Left renal cortex interstitium (tissue), 4 donors: ENCODE data around the gene GRPEL1. TPM values are rescaled to one million over a fixed set of nuclear protein-coding genes. Genes with fewer than 3 reads are reported as not detected.

ENCODE experiments used
- DNase-seq, 4 donors: peaks; one replicate each; pipeline ENCODE4 v3.0.0-alpha.2; 2013; ENCODE audit warnings: low read depth in 4 of 4, low spot score in 2 of 4, missing footprints in 1 of 4
- polyA plus RNA-seq, 4 donors: library from polyadenylated mRNA; unstranded; fragments of 120-200 nt; gene quantifications; one replicate each; pipeline ENCODE4 v1.2.1, GENCODE V29; 2013; ENCODE audit not compliant: insufficient read length in 4 of 4

Gene GRPEL1
- polyA plus RNA-seq, 4 donors = 28.1 to 38.8 (median 34.5) TPM

GRCh38 chr4:7067126-7067451 lies 775 bp downstream of the GRPEL1 start:
- no peak for DNase-seq

DNA sequence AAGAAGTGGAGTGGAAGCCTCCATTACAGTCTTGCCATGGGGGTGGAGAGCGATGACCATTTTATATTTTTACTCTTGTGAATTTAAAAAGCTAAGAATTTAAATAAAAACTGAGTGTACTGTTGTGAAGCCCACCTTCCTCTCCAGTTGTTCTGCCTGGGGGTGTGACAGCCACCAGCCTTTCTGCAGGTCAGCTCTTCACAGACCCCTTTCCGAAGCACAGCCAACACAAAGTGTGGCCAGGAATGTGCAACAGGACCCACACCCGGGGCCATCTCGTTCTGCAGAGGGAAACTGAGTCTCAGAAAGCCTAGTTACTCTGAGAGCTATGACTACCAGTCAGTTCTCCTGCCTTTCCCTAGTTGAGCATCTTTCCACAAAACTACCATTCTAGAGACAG lies 1.4 kb downstream of the GRPEL1 start:
- no peak for DNase-seq

- DNase-seq = no peak
Observed at GRCh38 chr4:7066006-7066405, 1.9 kb downstream of the GRPEL1 start.

- no peak for DNase-seq
Observed at GRCh38 chr4:7063362-7063761, 4.5 kb downstream of the GRPEL1 start.

DNA sequence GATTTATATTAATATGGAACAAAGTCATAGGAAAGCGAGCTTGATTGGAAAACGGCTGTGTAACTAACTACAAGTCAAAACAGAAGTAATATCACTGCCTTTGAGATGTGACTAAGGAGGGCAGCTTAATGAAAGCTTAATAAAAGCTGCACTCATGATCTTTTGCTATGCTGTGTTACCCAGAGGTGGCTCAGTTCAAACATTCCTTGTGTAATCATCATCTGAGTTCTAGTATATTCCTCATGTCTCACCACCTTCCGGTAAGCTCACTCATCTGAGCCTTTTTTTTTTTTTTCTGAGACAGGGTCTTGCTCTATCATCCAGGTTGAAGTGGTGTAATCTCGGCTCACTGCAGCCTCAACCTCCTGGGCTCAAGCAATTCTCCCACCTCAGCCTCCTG lies 5.0 kb downstream of the GRPEL1 start:
- DNase-seq = no peak

GRCh38 chr4:7061815-7062214 lies 6.0 kb downstream of the GRPEL1 start:
- no peak for DNase-seq

GRCh38 chr4:7060346-7061150 lies 7.3 kb downstream of the GRPEL1 start:
- DNase-seq = no peak

GRCh38 chr4:7059662-7060061 lies 8.2 kb downstream of the GRPEL1 start:
- no peak for DNase-seq

- no peak for DNase-seq
Observed at GRCh38 chr4:7058792-7059191, 9.1 kb downstream of the GRPEL1 start.

DNA sequence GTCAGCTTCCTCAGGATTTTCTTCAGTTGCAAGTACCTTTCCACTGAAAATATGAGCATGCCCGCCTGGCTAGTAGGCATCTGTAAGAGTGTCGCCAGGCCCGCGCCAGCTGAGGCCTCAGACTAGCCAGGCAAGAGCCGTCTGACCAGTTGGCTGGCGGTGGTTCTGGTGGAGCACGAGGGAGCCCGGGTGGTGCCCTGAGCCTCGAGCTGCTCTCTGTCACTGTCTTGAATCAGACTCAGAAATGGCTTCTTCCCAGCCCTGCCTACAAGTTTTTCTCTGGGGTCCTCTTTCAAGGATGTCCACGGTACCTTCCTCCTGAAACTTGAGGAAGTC lies 11.9 kb downstream of the GRPEL1 start:
- DNase-seq = no peak

DNA sequence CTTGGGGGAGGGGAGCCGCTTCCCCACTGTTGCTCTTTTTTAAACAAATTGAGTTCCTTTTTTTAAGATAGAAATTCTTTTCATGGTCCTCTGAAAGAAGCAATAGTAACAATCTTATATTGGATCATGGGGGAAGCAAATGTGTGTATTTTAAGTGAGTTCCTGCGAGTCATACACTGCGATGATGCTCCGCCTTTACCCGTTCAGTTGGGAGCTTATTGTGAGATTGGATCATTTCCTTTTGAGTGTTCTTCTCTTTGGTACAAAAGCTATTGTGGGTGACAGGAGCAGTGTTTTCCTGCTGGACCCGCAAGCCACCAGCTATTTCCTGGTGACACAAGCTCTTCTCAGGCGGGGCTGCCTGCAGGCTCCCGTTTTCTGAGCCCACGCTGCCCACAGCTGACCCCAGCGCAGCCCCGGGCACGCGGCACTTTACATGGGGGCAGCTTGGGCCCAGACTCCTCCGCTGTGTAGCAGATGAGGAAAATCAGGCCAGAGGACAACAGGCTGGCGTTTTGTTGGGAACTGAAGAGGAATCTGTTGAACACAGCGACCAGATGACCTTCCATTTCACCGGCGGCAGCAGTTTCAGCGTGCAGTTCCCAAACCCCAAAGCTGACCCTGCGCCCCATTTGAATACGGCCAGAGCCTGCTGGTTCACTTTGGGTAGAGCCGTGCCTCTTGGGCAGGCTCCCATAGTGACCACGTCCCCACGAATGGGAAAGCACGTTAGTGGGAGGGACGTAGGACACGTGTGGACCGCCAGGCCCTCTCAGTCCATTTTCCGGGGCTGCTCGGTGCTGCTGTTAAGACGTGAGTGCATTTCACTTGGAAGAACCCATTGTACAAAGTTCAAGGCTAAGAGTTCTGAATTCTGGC lies 12.5 kb downstream of the GRPEL1 start:
- DNase-seq = no peak

DNA sequence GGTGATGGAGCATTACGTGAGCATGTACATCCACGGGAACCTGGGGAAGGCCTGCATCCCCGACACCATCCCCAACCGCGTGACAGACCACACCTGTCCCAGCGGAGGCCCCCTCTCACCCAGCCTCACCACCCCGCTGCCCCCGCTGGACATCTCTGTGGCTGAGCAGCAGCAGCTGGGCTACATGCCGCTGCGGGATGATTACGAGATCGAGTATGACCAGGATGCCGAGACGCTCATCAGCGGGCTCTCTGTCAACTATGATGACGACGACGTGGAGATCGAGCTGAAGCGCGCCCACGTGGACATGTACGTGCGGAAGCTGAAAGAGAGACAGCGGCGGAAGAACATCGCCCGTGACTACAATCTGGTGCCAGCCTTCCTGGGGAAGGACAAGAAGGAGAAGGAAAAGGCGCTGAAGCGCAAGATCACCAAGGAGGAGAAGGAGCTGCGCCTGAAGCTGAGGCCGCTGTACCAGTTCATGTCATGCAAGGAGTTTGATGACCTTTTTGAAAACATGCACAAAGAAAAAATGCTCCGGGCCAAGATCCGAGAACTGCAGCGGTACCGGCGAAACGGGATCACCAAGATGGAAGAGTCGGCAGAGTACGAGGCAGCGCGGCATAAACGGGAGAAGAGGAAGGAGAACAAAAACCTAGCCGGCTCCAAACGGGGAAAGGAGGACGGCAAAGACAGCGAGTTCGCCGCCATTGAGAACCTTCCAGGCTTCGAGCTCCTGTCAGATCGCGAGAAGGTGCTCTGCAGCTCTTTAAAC lies 13.6 kb downstream of the GRPEL1 start:
- no peak for DNase-seq

DNA sequence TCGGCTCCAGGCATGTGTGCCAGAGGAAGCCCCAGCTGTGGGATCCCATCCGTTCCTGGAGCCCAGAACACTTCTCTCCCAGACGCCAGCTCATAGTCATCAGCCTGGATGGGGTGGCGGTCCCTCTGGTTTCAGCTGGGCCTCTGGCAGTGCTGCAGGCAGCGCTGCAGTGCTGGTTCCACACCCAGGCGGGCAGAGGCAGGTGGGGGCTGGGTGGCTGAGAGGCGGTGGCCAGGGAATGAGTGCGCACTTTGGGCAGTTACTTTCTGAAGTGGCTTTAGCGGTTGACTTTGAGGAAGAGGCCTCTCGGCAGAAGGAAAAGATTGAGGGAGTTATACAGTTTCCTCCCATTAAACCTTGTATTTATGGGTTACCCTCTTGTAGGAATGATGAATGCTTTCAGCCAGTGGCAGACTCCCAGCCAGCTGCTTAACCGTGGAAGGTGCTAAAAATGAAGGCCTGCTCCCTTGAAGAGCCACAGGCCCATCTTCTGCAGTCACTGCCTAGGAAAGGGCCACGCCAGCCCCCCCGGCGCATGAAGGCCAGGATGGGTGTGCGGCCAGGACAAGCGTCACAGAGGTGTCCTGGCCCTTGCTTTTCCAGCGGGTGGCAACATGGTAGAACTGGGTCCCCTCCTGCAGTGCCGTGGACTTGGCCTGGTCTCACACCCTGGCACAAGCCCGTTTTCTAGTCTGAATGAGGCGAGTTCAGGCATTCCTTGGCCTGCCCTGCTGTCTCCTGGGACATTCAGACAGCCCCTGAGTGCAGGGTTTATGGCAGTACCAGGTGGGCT lies 14.7 kb downstream of the GRPEL1 start:
- no peak for DNase-seq

DNA sequence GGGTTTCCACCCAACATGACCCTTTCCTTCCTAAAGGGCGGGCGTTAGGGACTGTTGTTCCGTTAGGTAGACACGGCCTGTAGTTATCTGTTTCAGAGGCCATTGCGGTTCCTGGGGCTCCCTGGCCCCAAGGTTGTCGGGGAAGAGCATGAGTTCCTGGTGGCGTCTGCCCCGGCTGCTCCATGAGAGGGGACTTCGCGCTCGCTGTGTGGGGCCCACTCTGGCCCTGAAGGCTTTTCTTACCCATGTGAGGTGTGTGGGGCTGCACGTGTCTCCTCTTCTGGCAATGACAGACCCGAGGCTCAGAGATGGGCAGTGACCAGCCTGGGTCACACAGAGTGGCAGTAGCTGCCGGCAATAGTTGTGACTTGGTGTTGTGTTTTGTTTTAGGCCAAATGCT lies 15.6 kb downstream of the GRPEL1 start:
- no peak for DNase-seq

DNA sequence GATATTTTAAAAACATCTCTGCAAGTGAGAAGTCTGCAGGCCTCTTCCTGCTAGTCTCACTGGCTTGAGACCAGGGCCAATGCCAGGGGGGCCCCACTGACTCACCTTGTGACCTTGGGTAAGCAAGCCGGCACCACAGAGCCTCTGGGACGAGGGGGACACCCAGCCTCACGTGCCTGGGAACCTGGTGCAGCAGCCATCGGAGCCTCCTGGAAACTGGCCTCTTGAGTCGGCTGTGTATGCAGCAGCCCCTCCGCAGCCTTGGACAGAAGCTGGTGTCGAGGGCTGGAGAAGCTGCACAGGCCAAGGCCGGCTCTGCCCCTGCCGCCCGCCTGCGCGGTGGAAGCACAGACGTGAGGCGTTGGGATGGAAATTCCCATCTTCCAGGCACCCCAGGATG lies 16.0 kb downstream of the GRPEL1 start:
- DNase-seq = no peak

DNA sequence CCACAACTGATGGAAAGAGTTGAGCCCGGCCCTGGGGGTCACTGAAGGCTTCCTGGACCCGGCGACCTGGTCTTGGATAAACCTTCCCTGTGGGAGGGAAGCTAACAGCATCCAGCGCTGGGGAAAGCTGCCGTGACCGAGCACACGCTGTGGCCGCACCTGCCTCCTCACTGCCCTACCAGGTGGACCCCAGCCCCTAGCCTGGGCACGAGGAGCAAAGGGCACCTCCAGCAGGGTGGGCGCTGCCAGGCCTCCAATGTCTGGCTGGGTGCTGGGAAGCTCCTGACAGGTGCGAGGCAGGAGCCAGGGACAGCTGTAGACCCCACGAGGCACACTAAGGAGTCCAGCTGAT lies 16.7 kb downstream of the GRPEL1 start:
- no peak for DNase-seq

DNA sequence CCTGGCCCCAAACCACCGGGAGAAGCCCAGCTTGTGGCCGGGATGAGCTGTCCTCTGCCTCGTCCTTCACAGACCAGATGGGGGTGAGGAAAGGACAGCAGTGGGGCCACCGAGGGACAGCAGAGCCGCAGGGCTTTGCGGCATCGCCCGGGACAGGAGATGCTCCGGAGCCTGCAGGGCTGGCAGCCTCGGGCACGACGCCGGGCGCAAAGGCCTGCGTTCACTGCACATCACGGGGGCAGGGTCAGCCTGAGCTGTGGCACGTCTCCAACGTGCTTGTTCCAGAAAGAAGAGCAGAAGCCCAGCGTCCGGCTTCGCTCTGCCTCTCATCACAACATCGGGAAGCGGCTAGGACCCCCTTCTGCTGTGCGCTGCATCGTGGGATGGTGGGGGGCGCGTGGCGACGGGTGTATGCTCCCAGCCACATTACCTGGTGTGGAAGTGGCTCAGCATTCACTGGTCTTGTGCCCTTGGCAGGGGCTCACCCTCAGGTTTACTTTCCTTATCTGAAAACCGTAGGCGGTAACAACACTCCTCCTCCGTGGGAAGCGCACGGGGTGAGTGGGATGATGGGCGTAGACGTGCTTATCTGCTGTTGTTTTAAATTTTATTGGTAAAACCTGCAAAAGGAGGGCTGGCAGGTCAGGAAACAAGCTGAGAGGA lies 17.3 kb downstream of the GRPEL1 start:
- no peak for DNase-seq

DNA sequence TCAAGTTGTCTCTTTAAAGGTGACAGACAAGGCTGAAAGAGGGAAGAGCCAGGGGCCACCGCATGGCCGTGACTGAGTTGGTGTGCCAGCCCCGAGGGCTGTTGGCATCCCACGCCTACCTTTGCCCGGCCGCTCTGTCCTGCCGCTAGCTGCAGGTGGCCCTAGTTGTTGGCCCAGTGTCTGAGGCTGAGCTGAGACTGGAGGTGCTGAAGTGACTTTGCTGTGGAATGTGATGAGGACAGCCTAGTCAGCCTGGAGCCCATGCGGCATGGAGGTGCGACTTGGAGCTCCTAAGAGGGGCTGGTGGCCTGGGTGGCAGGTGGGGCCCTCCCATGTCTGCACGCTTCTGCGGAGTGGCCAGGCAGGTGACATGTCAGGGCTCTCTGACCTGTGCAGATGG lies 18.1 kb downstream of the GRPEL1 start:
- no peak for DNase-seq

GRCh38 chr4:7049295-7049694 lies 18.6 kb downstream of the GRPEL1 start:
- no peak for DNase-seq

DNA sequence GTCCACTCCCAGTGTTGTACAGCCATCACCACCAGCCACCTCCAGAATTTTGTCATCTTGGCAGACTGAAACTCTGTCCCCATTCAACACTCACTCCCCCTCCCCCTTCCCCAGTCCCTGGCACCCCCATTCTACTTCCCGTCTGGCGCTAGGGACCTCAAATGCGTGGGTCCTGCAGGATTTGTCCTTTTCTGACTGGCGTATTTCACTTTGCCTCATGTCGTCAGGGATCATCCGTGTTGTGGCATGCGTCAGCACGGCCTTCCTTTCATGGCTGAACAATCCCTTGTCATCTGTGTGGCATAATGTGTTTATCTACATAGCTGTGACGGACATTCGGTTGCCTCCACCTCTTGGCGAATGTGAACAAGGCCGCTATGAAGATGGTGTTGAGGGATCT lies 19.2 kb downstream of the GRPEL1 start:
- DNase-seq = no peak
